K562 (cell line): ENCODE results near the gene DDAH2. TPM values are rescaled to one million over a fixed set of nuclear protein-coding genes. Genes with fewer than 3 reads are reported as not detected.

Experiments used
- ARID2 ChIP-seq: fragments of 450-650 bp; IDR thresholded peaks from 2 replicates; pipeline ENCODE4 v1.6.1; 2017; ENCODE audit warnings: antibody characterized with exemption, mild to moderate bottlenecking
- DPF2 ChIP-seq: fragments of 450-650 bp; IDR thresholded peaks from 2 replicates; pipeline ENCODE4 v1.6.1; 2016
- GABPA ChIP-seq: fragments of 200-800 bp; sonication (Bioruptor generic); conservative IDR thresholded peaks from 2 replicates; pipeline ENCODE4 v1.6.1; 2016; ENCODE audit warnings: low read depth, missing genetic modification characterization, missing compliant biosample characterization
- MCM7 ChIP-seq, 2 experiments: fragments of 450-650 bp; IDR thresholded peaks; 2 replicates each; pipeline ENCODE4 v1.6.1; 2016 to 2018
- NEUROD1 ChIP-seq: fragments of 150-350 bp; IDR thresholded peaks from 2 replicates; pipeline ENCODE4 v1.6.1; 2014; ENCODE audit warnings: borderline replicate concordance, low read length, low read depth; ENCODE audit not compliant: partially characterized antibody
- TARDBP ChIP-seq: fragments of 450-650 bp; IDR thresholded peaks from 2 replicates; pipeline ENCODE4 v1.6.1; 2016
- TRIM28 ChIP-seq: fragments of 450-650 bp; IDR thresholded peaks from 2 replicates; pipeline ENCODE4 v1.6.1; 2017
- U2AF2 ChIP-seq: fragments of 200-400 bp; formaldehyde crosslinking; optimal IDR thresholded peaks from 2 replicates; pipeline ENCODE3; 2017; ENCODE audit warnings: low read depth, mild to moderate bottlenecking, low read length
- polyA plus RNA-seq, 8 experiments: library from polyadenylated mRNA; depleted of rRNA in 4 of 8; stranded (reverse) in 5 of 8; unstranded in 3 of 8; fragments of >200 nt; fragmentation: Nextera tagmentation in 2 of 8; fragmentation: Illumina TruSeq in 1 of 8; extraction: Ambion mirVana in 2 of 8; extraction: Trizol in 1 of 8; gene quantifications; 2 replicates each; pipeline versions ENCODE4 v1.2.1 to v1.2.3, GENCODE V29; 2011 to 2014; ENCODE audit warnings: inconsistent platforms in 1 of 8, missing spikeins in 1 of 8
- total RNA-seq, 7 experiments: library from RNA; depleted of rRNA in 6 of 7; stranded (reverse); fragments of >200 nt in 6 of 7; fragmentation: Illumina TruSeq in 2 of 7; extraction: Trizol in 2 of 7; gene quantifications; 2 replicates each; pipeline versions ENCODE4 v1.2.1 to v1.2.3, GENCODE V29; 2011 to 2021; ENCODE audit warnings: low replicate concordance in 1 of 7
- TF ChIP-seq, protein P1 (sequence below): IDR thresholded peaks from 2 replicates; pipeline ENCODE4 v1.6.1; 2016; ENCODE audit warnings: missing genetic modification characterization, missing compliant biosample characterization
- TF ChIP-seq, protein P2 (sequence below), 2 experiments: IDR thresholded peaks; 2 replicates each; pipeline ENCODE4 v1.6.1; 2011; ENCODE audit warnings: borderline replicate concordance in 1 of 2, control low read depth in 1 of 2, low read depth in 1 of 2, low read length in 1 of 2, mild to moderate bottlenecking in 1 of 2, mixed read lengths in 1 of 2, moderate library complexity in 1 of 2; ENCODE audit not compliant: insufficient read depth in 1 of 2, insufficient read length in 1 of 2, poor library complexity in 1 of 2, severe bottlenecking in 1 of 2; ENCODE audit errors: extremely low read depth in 1 of 2
- TF ChIP-seq, protein P3 (sequence below): fragments of 450-650 bp; IDR thresholded peaks from 2 replicates; pipeline ENCODE4 v1.6.1; 2016; ENCODE audit warnings: mild to moderate bottlenecking, moderate library complexity

DDAH2 gene
- total and polyA plus RNA-seq, 9 of the 15 experiments (the other 6 are each of a cell fraction or from before 2014, with no cell fraction given): 1.8 to 45.4 (median 21.4) TPM

DNA sequence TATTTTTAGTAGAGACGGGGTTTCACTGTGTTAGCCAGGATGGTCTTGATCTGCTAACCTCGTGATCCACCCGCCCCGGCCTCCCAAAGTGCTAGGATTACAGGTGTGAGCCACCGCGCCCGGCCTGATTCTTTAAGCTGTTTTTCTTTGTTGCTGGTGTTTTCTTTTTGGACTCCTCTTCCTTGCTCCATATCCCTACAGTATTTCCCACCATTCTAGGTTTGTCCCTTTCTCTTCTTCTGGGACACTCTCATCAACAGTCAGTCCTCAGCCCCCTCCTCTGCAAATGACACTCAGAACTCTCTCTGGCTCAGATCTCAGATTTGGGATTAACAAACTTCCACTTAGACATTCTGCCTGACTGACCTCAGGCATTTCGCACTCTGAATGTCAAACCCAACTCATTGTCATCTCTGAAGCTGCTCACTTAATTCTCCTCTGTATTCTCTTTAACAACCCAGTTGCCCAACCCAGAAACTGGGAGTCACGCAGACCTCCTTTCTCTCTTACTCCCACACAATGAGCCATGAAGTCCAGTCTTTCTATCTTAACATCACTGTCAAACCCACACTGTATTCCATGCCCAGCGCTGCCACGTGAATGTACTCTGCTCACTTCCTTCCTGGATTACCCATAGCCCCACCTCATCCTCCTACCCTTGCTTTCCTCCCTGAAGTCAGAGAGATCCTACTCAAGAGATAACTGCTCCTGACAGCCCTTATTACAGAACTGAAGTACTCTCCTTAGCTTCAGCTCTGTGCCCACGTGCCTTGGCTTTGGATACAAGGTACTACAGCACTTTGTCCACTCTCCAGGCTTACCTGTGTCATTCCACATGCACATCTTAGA lies 3.4 kb downstream of the DDAH2 start (continued):
- TF ChIP-seq ARID2 (0 out of 2 replicates have a peak, but pooled peaks have one; percentile 28), MCM7 (IDR thresholded peaks at IDR 0.05) (no peak), U2AF2 (no peak), TRIM28 (no peak), DPF2 (peak; percentile 82), TARDBP (no peak), GABPA (tag) (no peak), NEUROD1 (no peak)
- TF ChIP-seq, protein P1, sequence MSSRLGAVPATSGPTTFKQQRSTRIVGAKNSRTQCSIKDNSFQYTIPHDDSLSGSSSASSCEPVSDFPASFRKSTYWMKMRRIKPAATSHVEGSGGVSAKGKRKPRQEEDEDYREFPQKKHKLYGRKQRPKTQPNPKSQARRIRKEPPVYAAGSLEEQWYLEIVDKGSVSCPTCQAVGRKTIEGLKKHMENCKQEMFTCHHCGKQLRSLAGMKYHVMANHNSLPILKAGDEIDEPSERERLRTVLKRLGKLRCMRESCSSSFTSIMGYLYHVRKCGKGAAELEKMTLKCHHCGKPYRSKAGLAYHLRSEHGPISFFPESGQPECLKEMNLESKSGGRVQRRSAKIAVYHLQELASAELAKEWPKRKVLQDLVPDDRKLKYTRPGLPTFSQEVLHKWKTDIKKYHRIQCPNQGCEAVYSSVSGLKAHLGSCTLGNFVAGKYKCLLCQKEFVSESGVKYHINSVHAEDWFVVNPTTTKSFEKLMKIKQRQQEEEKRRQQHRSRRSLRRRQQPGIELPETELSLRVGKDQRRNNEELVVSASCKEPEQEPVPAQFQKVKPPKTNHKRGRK (tag): no peak
- TF ChIP-seq, protein P2, sequence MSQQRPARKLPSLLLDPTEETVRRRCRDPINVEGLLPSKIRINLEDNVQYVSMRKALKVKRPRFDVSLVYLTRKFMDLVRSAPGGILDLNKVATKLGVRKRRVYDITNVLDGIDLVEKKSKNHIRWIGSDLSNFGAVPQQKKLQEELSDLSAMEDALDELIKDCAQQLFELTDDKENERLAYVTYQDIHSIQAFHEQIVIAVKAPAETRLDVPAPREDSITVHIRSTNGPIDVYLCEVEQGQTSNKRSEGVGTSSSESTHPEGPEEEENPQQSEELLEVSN (IDR thresholded peaks at IDR 0.05; ENCODE audit: borderline replicate concordance in 1 of 2, extremely low read depth in 1 of 2, insufficient read depth in 1 of 2, insufficient read length in 1 of 2, low read depth in 1 of 2, low read length in 1 of 2, poor library complexity in 1 of 2, severe bottlenecking in 1 of 2): no peak
- TF ChIP-seq, protein P3, sequence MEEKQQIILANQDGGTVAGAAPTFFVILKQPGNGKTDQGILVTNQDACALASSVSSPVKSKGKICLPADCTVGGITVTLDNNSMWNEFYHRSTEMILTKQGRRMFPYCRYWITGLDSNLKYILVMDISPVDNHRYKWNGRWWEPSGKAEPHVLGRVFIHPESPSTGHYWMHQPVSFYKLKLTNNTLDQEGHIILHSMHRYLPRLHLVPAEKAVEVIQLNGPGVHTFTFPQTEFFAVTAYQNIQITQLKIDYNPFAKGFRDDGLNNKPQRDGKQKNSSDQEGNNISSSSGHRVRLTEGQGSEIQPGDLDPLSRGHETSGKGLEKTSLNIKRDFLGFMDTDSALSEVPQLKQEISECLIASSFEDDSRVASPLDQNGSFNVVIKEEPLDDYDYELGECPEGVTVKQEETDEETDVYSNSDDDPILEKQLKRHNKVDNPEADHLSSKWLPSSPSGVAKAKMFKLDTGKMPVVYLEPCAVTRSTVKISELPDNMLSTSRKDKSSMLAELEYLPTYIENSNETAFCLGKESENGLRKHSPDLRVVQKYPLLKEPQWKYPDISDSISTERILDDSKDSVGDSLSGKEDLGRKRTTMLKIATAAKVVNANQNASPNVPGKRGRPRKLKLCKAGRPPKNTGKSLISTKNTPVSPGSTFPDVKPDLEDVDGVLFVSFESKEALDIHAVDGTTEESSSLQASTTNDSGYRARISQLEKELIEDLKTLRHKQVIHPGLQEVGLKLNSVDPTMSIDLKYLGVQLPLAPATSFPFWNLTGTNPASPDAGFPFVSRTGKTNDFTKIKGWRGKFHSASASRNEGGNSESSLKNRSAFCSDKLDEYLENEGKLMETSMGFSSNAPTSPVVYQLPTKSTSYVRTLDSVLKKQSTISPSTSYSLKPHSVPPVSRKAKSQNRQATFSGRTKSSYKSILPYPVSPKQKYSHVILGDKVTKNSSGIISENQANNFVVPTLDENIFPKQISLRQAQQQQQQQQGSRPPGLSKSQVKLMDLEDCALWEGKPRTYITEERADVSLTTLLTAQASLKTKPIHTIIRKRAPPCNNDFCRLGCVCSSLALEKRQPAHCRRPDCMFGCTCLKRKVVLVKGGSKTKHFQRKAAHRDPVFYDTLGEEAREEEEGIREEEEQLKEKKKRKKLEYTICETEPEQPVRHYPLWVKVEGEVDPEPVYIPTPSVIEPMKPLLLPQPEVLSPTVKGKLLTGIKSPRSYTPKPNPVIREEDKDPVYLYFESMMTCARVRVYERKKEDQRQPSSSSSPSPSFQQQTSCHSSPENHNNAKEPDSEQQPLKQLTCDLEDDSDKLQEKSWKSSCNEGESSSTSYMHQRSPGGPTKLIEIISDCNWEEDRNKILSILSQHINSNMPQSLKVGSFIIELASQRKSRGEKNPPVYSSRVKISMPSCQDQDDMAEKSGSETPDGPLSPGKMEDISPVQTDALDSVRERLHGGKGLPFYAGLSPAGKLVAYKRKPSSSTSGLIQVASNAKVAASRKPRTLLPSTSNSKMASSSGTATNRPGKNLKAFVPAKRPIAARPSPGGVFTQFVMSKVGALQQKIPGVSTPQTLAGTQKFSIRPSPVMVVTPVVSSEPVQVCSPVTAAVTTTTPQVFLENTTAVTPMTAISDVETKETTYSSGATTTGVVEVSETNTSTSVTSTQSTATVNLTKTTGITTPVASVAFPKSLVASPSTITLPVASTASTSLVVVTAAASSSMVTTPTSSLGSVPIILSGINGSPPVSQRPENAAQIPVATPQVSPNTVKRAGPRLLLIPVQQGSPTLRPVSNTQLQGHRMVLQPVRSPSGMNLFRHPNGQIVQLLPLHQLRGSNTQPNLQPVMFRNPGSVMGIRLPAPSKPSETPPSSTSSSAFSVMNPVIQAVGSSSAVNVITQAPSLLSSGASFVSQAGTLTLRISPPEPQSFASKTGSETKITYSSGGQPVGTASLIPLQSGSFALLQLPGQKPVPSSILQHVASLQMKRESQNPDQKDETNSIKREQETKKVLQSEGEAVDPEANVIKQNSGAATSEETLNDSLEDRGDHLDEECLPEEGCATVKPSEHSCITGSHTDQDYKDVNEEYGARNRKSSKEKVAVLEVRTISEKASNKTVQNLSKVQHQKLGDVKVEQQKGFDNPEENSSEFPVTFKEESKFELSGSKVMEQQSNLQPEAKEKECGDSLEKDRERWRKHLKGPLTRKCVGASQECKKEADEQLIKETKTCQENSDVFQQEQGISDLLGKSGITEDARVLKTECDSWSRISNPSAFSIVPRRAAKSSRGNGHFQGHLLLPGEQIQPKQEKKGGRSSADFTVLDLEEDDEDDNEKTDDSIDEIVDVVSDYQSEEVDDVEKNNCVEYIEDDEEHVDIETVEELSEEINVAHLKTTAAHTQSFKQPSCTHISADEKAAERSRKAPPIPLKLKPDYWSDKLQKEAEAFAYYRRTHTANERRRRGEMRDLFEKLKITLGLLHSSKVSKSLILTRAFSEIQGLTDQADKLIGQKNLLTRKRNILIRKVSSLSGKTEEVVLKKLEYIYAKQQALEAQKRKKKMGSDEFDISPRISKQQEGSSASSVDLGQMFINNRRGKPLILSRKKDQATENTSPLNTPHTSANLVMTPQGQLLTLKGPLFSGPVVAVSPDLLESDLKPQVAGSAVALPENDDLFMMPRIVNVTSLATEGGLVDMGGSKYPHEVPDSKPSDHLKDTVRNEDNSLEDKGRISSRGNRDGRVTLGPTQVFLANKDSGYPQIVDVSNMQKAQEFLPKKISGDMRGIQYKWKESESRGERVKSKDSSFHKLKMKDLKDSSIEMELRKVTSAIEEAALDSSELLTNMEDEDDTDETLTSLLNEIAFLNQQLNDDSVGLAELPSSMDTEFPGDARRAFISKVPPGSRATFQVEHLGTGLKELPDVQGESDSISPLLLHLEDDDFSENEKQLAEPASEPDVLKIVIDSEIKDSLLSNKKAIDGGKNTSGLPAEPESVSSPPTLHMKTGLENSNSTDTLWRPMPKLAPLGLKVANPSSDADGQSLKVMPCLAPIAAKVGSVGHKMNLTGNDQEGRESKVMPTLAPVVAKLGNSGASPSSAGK: no peak
